Gastrocnemius medialis (tissue), 4 donors: ENCODE data around the gene OPALIN. TPM values are rescaled to one million over a fixed set of nuclear protein-coding genes. Genes with fewer than 3 reads are reported as not detected.

Source experiments
- ATAC-seq, 2 donors: fragments of 150-250 bp; one replicate each; pipeline ENCODE4 v1.9.1; 2016
- DNase-seq, 2 donors: peaks; one replicate each; pipeline ENCODE4 v3.0.0-alpha.2; 2019
- H3K27ac ChIP-seq, 4 donors: fragments of 200-600 bp; sonication (generic); 1 replicate in 1 of 4; 2 replicates in 3 of 4; pipeline ENCODE4 v1.5.1; 2016 to 2018; ENCODE audit warnings: mild to moderate bottlenecking in 2 of 4, moderate library complexity in 1 of 4
- H3K27me3 ChIP-seq, 3 donors: fragments of 200-600 bp; sonication (generic) in 2 of 3; 1 replicate in 1 of 3; 2 replicates in 2 of 3; pipeline versions ENCODE4 v1.5.1 to v1.6.0; 2016 to 2019; ENCODE audit warnings: mild to moderate bottlenecking in 1 of 3, moderate library complexity in 1 of 3
- H3K36me3 ChIP-seq, 2 donors: fragments of 200-600 bp; sonication (generic) in 1 of 2; one replicate each; pipeline ENCODE4 v1.5.1; 2017 to 2018
- H3K4me1 ChIP-seq, 2 donors: fragments of 200-600 bp; sonication (generic) in 1 of 2; one replicate each; pipeline ENCODE4 v1.5.1; 2016 to 2017; ENCODE audit warnings: mild to moderate bottlenecking in 2 of 2
- H3K4me3 ChIP-seq, 4 donors: fragments of 200-600 bp; sonication (generic) in 3 of 4; 1 replicate in 1 of 4; 2 replicates in 3 of 4; pipeline ENCODE4 v1.5.1; 2016 to 2019; ENCODE audit warnings: mild to moderate bottlenecking in 2 of 4
- H3K9me3 ChIP-seq, 3 donors: fragments of 200-600 bp; sonication (generic) in 2 of 3; 1 replicate in 1 of 3; 2 replicates in 2 of 3; pipeline ENCODE4 v1.5.1; 2016 to 2019
- CTCF ChIP-seq, 5 experiments: fragments of 450-650 bp in 3 of 5; fragments of 200-600 bp in 2 of 5; sonication (generic) in 2 of 5; IDR thresholded peaks in 4 of 5; conservative IDR thresholded peaks in 1 of 5; 1 replicate in 4 of 5; 2 replicates in 1 of 5; pipeline ENCODE4 v1.5.1; 2016 to 2019; ENCODE audit warnings: antibody characterized with exemption in 5 of 5, mild to moderate bottlenecking in 3 of 5, moderate library complexity in 3 of 5
- POLR2A ChIP-seq, 2 donors: fragments of 450-650 bp; IDR thresholded peaks; one replicate each; pipeline ENCODE4 v1.6.1; 2017; ENCODE audit warnings: antibody characterized with exemption in 2 of 2, mild to moderate bottlenecking in 2 of 2, moderate library complexity in 2 of 2
- in situ Hi-C, 4 donors: fragments of 200-750 bp; cut with MboI; loops; one replicate each; pipeline versions ENCODE4 v1.15.0 to v1.8.0; 2017; ENCODE audit warnings: low sequenced_read_pairs in 4 of 4
- intact Hi-C: fragments of 100-400 bp; cut with DNase I; formaldehyde crosslinking; loops from one replicate; pipeline ENCODE4 v1.15.1; 2023; ENCODE audit warnings: low total_unique reads
- total RNA-seq, 4 donors: library from RNA; depleted of rRNA; stranded (reverse); fragments of >200 nt; gene quantifications; one replicate each; pipeline versions ENCODE4 v1.1.0 to v1.2.3, GENCODE V29; 2016

OPALIN gene
- total RNA-seq, 4 donors from 2014 or later: not detected

- Histone ChIP-seq H3K27ac (no peak within 1 kb of the TSS), H3K4me1 (no peaks in the 10 kb centered on the region), H3K36me3 (no peaks in the 10 kb centered on the region), H3K27me3 (peaks cover 8 to 11% (median 9%) of the 10 kb centered on the region in 3 donors), H3K9me3 (no peaks in the 10 kb centered on the region), H3K4me3 (no peak within 1 kb of the TSS)
- DNase-seq (no peak), ATAC-seq (no peak)
- in situ Hi-C loops: no loop called here
- intact Hi-C loops: no loop called here
- no peak for TF ChIP-seq CTCF (IDR thresholded peaks at IDR 0.05 in 4 of 5, conservative IDR thresholded peaks at IDR 0.05 in 1 of 5)
- no peak for TF ChIP-seq POLR2A (IDR thresholded peaks at IDR 0.05)
These were observed 54.6 kb downstream of the OPALIN start, which contains the start of gene DNTT for GRCh38 chr10:96304230-96304629. Gene DNTT, plus strand, starts transcription at chr10:96304434. Its CDS starts 64 bp downstream, at chr10:96304498.

- Histone ChIP-seq H3K4me1 (no peaks in the 10 kb centered on the region), H3K27ac (no peak overlapping the region), H3K36me3 (no peaks in the 10 kb centered on the region), H3K27me3 (peaks cover 9 to 15% (median 15%) of the 10 kb centered on the region in 3 donors), H3K9me3 (no peaks in the 10 kb centered on the region), H3K4me3 (no peak overlapping the region)
- ATAC-seq: no peak
- in situ Hi-C loops: no loop called here
- no peak for TF ChIP-seq CTCF (IDR thresholded peaks at IDR 0.05 in 4 of 5, conservative IDR thresholded peaks at IDR 0.05 in 1 of 5)
- TF ChIP-seq POLR2A (IDR thresholded peaks at IDR 0.05): no peak
- intact Hi-C loops: no loop called here
- no peak for DNase-seq
These were observed 57.2 kb downstream of the OPALIN start for GRCh38 chr10:96301616-96302015.

GRCh38 chr10:96299383-96299782 is 59.4 kb downstream of the OPALIN start:
- no peaks in the 10 kb centered on the region for H3K9me3 ChIP-seq
- peaks cover 9 to 15% (median 15%) of the 10 kb centered on the region in 3 donors for H3K27me3 ChIP-seq
- no peak overlapping the region for H3K4me3 ChIP-seq
- no peaks in the 10 kb centered on the region for H3K36me3 ChIP-seq
- intact Hi-C loops: no loop called here
- DNase-seq (no peak), ATAC-seq (no peak)
- no peak for TF ChIP-seq CTCF (IDR thresholded peaks at IDR 0.05 in 4 of 5, conservative IDR thresholded peaks at IDR 0.05 in 1 of 5)
- TF ChIP-seq POLR2A (IDR thresholded peaks at IDR 0.05): no peak
- no peak overlapping the region for H3K27ac ChIP-seq
- H3K4me1 ChIP-seq: no peaks in the 10 kb centered on the region
- in situ Hi-C loops: loop anchor here in 2 of 4 donors (5.0 to 25.0 kb wide), 3 partner anchors 72 to 285 kb away; partner anchors contain the start of gene CCNJ (in 1 of the 2)

GRCh38 chr10:96298362-96298761 is 60.4 kb downstream of the OPALIN start:
- no peak for ATAC-seq
- in situ Hi-C loops (loop anchor here in 2 of 4 donors (5.0 to 25.0 kb wide), 3 partner anchors 71 to 284 kb away; partner anchors contain the start of gene CCNJ (in 1 of the 2)), intact Hi-C loops (no loop called here)
- H3K4me1 ChIP-seq: no peaks in the 10 kb centered on the region
- TF ChIP-seq POLR2A (IDR thresholded peaks at IDR 0.05): no peak
- TF ChIP-seq CTCF (IDR thresholded peaks at IDR 0.05 in 4 of 5, conservative IDR thresholded peaks at IDR 0.05 in 1 of 5): no peak
- DNase-seq: no peak
- no peaks in the 10 kb centered on the region for H3K9me3 ChIP-seq
- H3K4me3 ChIP-seq: no peak overlapping the region
- H3K36me3 ChIP-seq: no peaks in the 10 kb centered on the region
- no peak overlapping the region for H3K27ac ChIP-seq
- peaks cover 9 to 15% (median 15%) of the 10 kb centered on the region in 3 donors for H3K27me3 ChIP-seq

- H3K4me1 ChIP-seq: no peaks in the 10 kb centered on the region
- in situ Hi-C loops: loop anchor here in 2 of 4 donors (5.0 to 25.0 kb wide), 3 partner anchors 70 to 283 kb away; partner anchors contain the start of gene CCNJ (in 1 of the 2)
- H3K9me3 ChIP-seq: no peaks in the 10 kb centered on the region
- no peak overlapping the region for H3K4me3 ChIP-seq
- intact Hi-C loops: no loop called here
- H3K27me3 ChIP-seq: peaks cover 9 to 15% (median 15%) of the 10 kb centered on the region in 3 donors
- TF ChIP-seq CTCF (IDR thresholded peaks at IDR 0.05 in 4 of 5, conservative IDR thresholded peaks at IDR 0.05 in 1 of 5) (no peak), POLR2A (IDR thresholded peaks at IDR 0.05) (no peak)
- ATAC-seq: no peak
- H3K36me3 ChIP-seq: no peaks in the 10 kb centered on the region
- no peak for DNase-seq
- no peak overlapping the region for H3K27ac ChIP-seq
These were observed 61.3 kb downstream of the OPALIN start for GRCh38 chr10:96297486-96297885.
